HepG2 (cell line): ENCODE data around the gene HEBP1. TPM values are rescaled to one million over a fixed set of nuclear protein-coding genes. Genes with fewer than 3 reads are reported as not detected.

Experiments used
- CEBPG ChIP-seq: IDR thresholded peaks from 2 replicates; pipeline ENCODE4 v1.6.1; 2016
- EZH2 ChIP-seq: conservative IDR thresholded peaks from 2 replicates; pipeline ENCODE4 v1.6.1; 2012; ENCODE audit warnings: mild to moderate bottlenecking, low read depth, low read length, moderate library complexity
- FIP1L1 ChIP-seq: fragments of 200-400 bp; formaldehyde crosslinking; IDR thresholded peaks from 2 replicates; pipeline ENCODE4 v1.6.1; 2018; ENCODE audit warnings: low read depth, mild to moderate bottlenecking, low read length, moderate library complexity, borderline replicate concordance; ENCODE audit not compliant: insufficient read depth
- FOXJ3 ChIP-seq: sonication (generic); formaldehyde crosslinking; IDR thresholded peaks from 2 replicates; pipeline ENCODE4 v1.4.0; 2020; ENCODE audit warnings: missing genetic modification reagents, mild to moderate bottlenecking, borderline replicate concordance
- MEIS1 ChIP-seq: sonication (generic); formaldehyde crosslinking; IDR thresholded peaks from 2 replicates; pipeline ENCODE4 v1.9.0; 2021; ENCODE audit warnings: mild to moderate bottlenecking, missing genetic modification reagents, moderate library complexity, borderline replicate concordance
- MLXIP ChIP-seq: sonication (generic); formaldehyde crosslinking; IDR thresholded peaks from 2 replicates; pipeline ENCODE4 v1.9.0; 2021; ENCODE audit warnings: missing genetic modification reagents, borderline replicate concordance
- NFRKB ChIP-seq: fragments of 450-650 bp; IDR thresholded peaks from 2 replicates; pipeline ENCODE4 v1.6.1; 2017
- RORA ChIP-seq: sonication (generic); formaldehyde crosslinking; IDR thresholded peaks from 2 replicates; pipeline ENCODE4 v1.5.0; 2020; ENCODE audit warnings: mild to moderate bottlenecking, missing genetic modification reagents, moderate library complexity
- TP53 ChIP-seq: sonication (generic); formaldehyde crosslinking; conservative IDR thresholded peaks from 2 replicates; pipeline ENCODE4 v1.4.0; 2020; ENCODE audit warnings: missing genetic modification reagents
- ZBTB33 ChIP-seq: sonication (generic); formaldehyde crosslinking; IDR thresholded peaks from 2 replicates; pipeline ENCODE4 v1.4.0; 2020; ENCODE audit warnings: missing genetic modification reagents
- ZBTB49 ChIP-seq: sonication (generic); formaldehyde crosslinking; IDR thresholded peaks from 2 replicates; pipeline ENCODE4 v1.4.0; 2020; ENCODE audit warnings: missing genetic modification reagents, borderline replicate concordance
- ZNF274 ChIP-seq: sonication (generic); formaldehyde crosslinking; IDR thresholded peaks from 2 replicates; pipeline ENCODE4 v1.5.1; 2020; ENCODE audit warnings: mild to moderate bottlenecking, missing genetic modification reagents
- ZNF335 ChIP-seq: sonication (generic); formaldehyde crosslinking; IDR thresholded peaks from 2 replicates; pipeline ENCODE4 v1.4.0; 2020; ENCODE audit warnings: missing genetic modification reagents
- ZNF512B ChIP-seq: sonication (generic); formaldehyde crosslinking; IDR thresholded peaks from 2 replicates; pipeline ENCODE4 v1.5.1; 2020; ENCODE audit warnings: missing genetic modification reagents, mild to moderate bottlenecking, borderline replicate concordance
- ZNF557 ChIP-seq: sonication (generic); formaldehyde crosslinking; IDR thresholded peaks from 2 replicates; pipeline ENCODE4 v1.4.0; 2020; ENCODE audit warnings: missing genetic modification reagents
- ZNF616 ChIP-seq: sonication (generic); formaldehyde crosslinking; IDR thresholded peaks from 2 replicates; pipeline ENCODE4 v1.5.0; 2020; ENCODE audit warnings: low read depth, mild to moderate bottlenecking, missing genetic modification reagents
- ZNF766 ChIP-seq: sonication (generic); formaldehyde crosslinking; IDR thresholded peaks from 2 replicates; pipeline ENCODE4 v1.5.0; 2020; ENCODE audit warnings: missing genetic modification reagents, borderline replicate concordance
- ZNF792 ChIP-seq: IDR thresholded peaks from 2 replicates; pipeline ENCODE4 v1.6.1; 2016
- ZNF883 ChIP-seq: sonication (generic); formaldehyde crosslinking; IDR thresholded peaks from 2 replicates; pipeline ENCODE4 v1.5.1; 2020; ENCODE audit warnings: mild to moderate bottlenecking, missing genetic modification reagents; ENCODE audit errors: not compliant biosample characterization
- polyA plus RNA-seq, 8 experiments: library from polyadenylated mRNA; depleted of rRNA in 3 of 8; stranded (reverse) in 7 of 8; unstranded in 1 of 8; fragments of >200 nt; fragmentation: Illumina TruSeq in 4 of 8; extraction: Trizol in 4 of 8; gene quantifications; 2 replicates each; pipeline versions ENCODE4 v1.2.1 to v1.2.3, GENCODE V29; 2011 to 2016; ENCODE audit warnings: low read depth in 4 of 8, missing spikeins in 1 of 8, mixed read lengths in 1 of 8; ENCODE audit not compliant: insufficient read depth in 1 of 8
- total RNA-seq, 5 experiments: library from RNA; depleted of rRNA; stranded (reverse); fragments of >200 nt; fragmentation: Illumina TruSeq; extraction: Trizol; gene quantifications; 2 replicates each; pipeline ENCODE4 v1.2.3, GENCODE V29; 2016; ENCODE audit warnings: low read depth in 1 of 5

Gene HEBP1
- total and polyA plus RNA-seq, 2 of the 13 experiments (the other 11 are each of a cell fraction or from before 2014, with no cell fraction given), result 7.8 to 9.4 TPM

DNA sequence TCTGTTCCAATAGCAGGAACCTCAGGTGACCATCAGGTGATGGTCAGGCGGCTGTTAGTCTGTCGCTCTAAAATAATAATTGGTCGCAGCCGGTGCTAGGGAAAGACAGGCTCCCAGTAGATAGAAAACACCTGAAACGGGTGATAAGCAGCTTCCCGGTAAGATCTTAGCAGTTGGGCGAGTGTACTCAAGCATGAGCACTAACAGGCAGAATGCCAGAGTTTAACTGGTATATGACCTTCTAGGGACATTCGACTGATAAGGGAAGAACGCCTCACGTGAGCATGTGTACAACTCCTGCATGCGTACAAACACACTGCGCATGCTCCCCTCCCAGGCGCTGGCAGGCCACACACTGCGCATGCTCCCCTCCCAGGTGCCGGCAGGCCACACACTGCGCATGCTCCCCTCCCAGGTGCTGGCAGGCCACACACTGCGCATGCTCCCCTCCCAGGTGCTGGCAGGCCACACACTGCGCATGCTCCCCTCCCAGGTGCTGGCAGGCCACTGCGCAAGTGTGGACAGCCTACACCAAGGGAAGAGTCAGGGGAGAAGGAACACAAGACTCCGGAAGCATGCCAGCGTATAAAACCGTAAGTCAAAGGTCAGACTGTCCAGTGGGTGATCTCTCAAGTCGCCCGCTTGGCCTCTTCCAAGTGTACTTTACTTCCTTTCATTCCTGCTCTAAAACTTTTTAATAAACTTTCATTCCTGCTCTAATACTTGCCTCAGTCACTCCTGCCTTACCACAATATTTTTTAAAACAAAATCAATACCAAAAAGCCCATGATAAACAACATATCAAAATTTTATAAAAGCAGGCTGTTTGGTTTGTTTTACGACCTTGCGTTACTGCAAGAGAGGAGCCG, 72.6 kb downstream of the HEBP1 start (continued):
- TF ChIP-seq ZBTB33 (CRISPR knock-in tag) (no peak), FIP1L1 (peak; percentile 98; the same call in 1 of the 2 replicates), MEIS1 (CRISPR knock-in tag) (peak; percentile 39; the same call in 1 of the 2 replicates), ZNF792 (CRISPR knock-in tag) (peak; percentile 28; the same call in 1 of the 2 replicates), ZNF557 (no peak), FOXJ3 (peak; percentile 51; the same call in 1 of the 2 replicates), CEBPG (peak; percentile 12; the same call in 1 of the 2 replicates), ZNF766 (CRISPR knock-in tag) (0 out of 2 replicates have a peak, but pooled peaks have one; percentile 54), ZBTB49 (CRISPR knock-in tag) (no peak), ZNF883 (CRISPR knock-in tag) (peak; percentile 44), EZH2 (no peak), TP53 (CRISPR knock-in tag) (no peak), ZNF616 (CRISPR knock-in tag) (no peak), ZNF335 (peak; percentile 35; the same call in 1 of the 2 replicates), RORA (no peak), MLXIP (CRISPR knock-in tag) (no peak), ZNF512B (no peak), ZNF274 (CRISPR knock-in tag) (peak; percentile 59; the same call in 1 of the 2 replicates), NFRKB (no peak)
